Measurements from ENCODE around the gene TRIM9.

DNA sequence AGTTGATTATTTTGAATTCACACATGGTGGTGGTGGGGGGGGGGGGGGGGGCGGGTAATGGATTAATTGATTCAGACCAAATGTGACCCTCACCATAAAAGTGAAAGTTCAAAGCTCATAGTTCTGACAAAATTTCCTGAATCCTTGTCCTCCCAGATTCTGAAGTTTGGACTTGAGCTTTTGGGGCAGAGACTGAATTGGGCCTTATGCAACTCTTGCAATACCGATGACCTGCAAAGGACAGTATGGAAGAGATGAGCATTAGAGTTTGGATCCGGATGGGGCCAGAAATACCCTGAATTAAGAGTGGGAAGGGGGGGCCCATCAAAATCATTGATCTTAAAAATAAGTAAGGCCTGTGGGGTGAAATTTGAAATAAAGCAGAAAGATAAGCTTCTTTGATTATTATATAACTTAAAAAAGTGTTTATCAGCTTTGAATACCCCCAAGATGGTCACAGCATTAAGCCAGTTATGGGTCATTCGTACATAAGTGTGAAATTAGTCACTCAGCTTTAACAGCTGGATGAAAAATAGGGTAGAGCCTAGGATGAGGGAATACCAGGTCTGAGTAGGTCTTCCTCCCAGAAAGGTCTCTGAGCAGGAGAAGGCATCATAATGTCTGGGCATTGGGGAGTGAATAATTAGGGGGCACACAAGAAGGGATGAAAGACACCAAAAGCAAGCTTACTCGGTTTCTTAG is 148.5 kb downstream of the TRIM9 start:
- TF ChIP-seq, protein P1, sequence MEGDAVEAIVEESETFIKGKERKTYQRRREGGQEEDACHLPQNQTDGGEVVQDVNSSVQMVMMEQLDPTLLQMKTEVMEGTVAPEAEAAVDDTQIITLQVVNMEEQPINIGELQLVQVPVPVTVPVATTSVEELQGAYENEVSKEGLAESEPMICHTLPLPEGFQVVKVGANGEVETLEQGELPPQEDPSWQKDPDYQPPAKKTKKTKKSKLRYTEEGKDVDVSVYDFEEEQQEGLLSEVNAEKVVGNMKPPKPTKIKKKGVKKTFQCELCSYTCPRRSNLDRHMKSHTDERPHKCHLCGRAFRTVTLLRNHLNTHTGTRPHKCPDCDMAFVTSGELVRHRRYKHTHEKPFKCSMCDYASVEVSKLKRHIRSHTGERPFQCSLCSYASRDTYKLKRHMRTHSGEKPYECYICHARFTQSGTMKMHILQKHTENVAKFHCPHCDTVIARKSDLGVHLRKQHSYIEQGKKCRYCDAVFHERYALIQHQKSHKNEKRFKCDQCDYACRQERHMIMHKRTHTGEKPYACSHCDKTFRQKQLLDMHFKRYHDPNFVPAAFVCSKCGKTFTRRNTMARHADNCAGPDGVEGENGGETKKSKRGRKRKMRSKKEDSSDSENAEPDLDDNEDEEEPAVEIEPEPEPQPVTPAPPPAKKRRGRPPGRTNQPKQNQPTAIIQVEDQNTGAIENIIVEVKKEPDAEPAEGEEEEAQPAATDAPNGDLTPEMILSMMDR (conservative IDR thresholded peaks at IDR 0.05; ENCODE audit: low read length), result no peak
- no peak for TF ChIP-seq EZH2phosphoT487 (IDR thresholded peaks at IDR 0.05; ENCODE audit: borderline replicate concordance)
